Bronchial epithelial cell (primary cell): ENCODE measurements around the gene FBLN2. TPM values are rescaled to one million over a fixed set of nuclear protein-coding genes. Genes with fewer than 3 reads are reported as not detected.
A peak's percentile ranks its signal among the peaks of the same experiment; 100 is the strongest.

Source experiments
- DNase-seq: peaks from one replicate; pipeline ENCODE4 v3.0.0-alpha.2; 2010; ENCODE audit warnings: low read depth
- FAIRE-seq: peaks from 2 replicates; lab custom pipeline; 2011; peaks lifted over from hg19 to GRCh38; lab: Jason Lieb, UNC
- H3K27me3 ChIP-seq: 2 replicates; pipeline ENCODE4 v1.5.1; 2011; ENCODE audit warnings: low read length; ENCODE audit not compliant: control insufficient read depth, insufficient read depth
- H3K36me3 ChIP-seq: 2 replicates; pipeline ENCODE4 v1.5.1; 2011; ENCODE audit warnings: low read length; ENCODE audit not compliant: control insufficient read depth, insufficient read depth
- H3K4me3 ChIP-seq: 2 replicates; pipeline ENCODE4 v1.5.1; 2011; ENCODE audit warnings: mild to moderate bottlenecking, low read depth, low read length, control low read depth
- CTCF ChIP-seq: IDR thresholded peaks from 2 replicates; pipeline ENCODE4 v1.5.1; 2011; ENCODE audit warnings: mild to moderate bottlenecking, moderate library complexity, low read length, control low read depth, inconsistent platforms; ENCODE audit not compliant: insufficient read depth, severe bottlenecking
- total RNA-seq: library from RNA; depleted of rRNA; stranded (reverse); fragments of >200 nt; gene quantifications from 2 replicates; pipeline ENCODE4 v1.2.1, GENCODE V29; 2014

Gene FBLN2
- total RNA-seq, 1 donor from 2014 or later = 4.7 TPM

DNA sequence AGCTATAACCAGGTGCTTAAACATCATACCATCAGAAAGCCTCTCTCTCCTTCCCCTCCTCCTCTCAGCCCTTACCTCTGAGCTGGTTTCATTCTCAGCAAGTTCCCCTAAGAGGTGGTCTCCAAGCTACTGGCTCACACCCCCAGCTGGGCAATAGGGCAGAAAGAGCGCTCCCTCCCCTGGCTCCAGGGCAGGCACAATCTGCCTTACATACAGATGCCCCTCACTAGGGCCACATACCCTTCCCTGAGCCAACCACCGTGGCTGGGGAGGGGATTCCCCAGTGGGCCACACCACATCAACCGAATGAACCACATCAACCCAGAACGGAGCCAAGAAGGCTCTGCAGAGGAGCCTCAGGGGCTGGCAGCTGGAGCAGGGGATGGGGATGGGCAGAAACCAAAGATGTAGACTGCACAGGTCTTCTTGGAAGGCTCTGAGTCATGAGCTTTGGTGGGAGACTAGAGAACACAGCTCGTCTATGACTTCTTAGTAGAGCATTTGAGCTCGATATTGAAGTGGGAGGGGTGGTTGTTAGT lies 4.6 kb upstream of the FBLN2 start:
- no peak overlapping the region for H3K4me3 ChIP-seq
- no peaks in the 10 kb centered on the region for H3K36me3 ChIP-seq
- FAIRE-seq (no peak), DNase-seq (peak; percentile 33)
- no peaks in the 10 kb centered on the region for H3K27me3 ChIP-seq
- TF ChIP-seq CTCF = no peak

- no peak for TF ChIP-seq CTCF
- no peaks in the 10 kb centered on the region for H3K36me3 ChIP-seq
- FAIRE-seq (no peak), DNase-seq (no peak)
- no peak overlapping the region for H3K4me3 ChIP-seq
- no peaks in the 10 kb centered on the region for H3K27me3 ChIP-seq
Measured at GRCh38 chr3:13544951-13545651, 3.8 kb upstream of the FBLN2 start.

GRCh38 chr3:13545952-13546454 lies 2.9 kb upstream of the FBLN2 start:
- Histone ChIP-seq H3K27me3 (no peaks in the 10 kb centered on the region), H3K36me3 (no peaks in the 10 kb centered on the region), H3K4me3 (no peak overlapping the region)
- no peak for FAIRE-seq
- no peak for DNase-seq
- TF ChIP-seq CTCF = no peak

GRCh38 chr3:13546667-13547171 lies 2.2 kb upstream of the FBLN2 start:
- no peaks in the 10 kb centered on the region for H3K27me3 ChIP-seq
- H3K36me3 ChIP-seq = no peaks in the 10 kb centered on the region
- H3K4me3 ChIP-seq = no peak overlapping the region
- FAIRE-seq (no peak), DNase-seq (no peak)
- no peak for TF ChIP-seq CTCF

DNA sequence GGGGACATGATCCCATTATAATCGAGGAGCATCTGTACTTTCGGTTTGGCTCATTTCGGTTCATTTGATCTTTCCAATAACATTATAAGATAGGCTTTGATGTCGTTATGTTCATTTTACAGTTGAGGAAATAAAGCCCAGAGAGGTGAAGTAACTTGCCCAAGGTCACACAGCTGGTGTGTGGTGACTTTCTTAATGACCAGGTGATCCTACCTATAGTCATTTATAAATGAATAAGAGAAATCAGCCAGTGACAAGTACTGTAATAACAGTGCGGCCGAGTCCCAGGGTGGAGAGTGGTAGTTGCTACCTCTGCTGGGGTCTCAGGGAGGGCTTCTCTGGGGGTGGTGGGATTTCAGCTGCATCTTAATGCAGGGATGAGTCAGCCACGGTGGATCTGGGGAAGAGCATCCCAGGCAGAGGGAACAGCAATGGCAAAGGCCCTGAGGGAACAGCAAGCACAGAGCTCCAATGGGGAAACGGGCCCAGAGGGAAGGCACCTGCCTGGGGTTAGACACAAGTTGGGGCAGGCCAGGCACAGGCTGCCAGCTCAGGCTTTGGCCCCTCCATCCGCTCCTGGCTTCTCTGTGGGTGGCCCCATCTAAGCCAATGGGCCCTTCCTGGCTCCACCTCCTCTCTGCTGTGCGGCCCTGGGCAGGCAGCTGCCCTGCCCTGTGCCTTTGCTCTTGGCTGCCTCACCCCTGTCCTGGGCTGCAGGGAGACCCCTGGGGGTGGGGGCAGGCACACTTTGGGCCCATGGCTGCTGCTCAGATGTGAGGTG lies 1.1 kb upstream of the FBLN2 start:
- H3K4me3 ChIP-seq = no peak overlapping the region
- DNase-seq (peak; percentile 75), FAIRE-seq (no peak)
- no peaks in the 10 kb centered on the region for H3K27me3 ChIP-seq
- no peaks in the 10 kb centered on the region for H3K36me3 ChIP-seq
- TF ChIP-seq CTCF = no peak
